ENCODE results near the gene TMSB4X. TPM values are rescaled to one million over a fixed set of nuclear protein-coding genes. Genes with fewer than 3 reads are reported as not detected.
"Not testable (repeated sequence)": the region's sequence is repeated elsewhere in the genome, so short reads cannot be mapped to it uniquely, and the experiment has no call there.

Gene TMSB4X
- total RNA-seq, 1 donor from 2014 or later = 2,924 TPM

- H3K4me3 Mint-ChIP-seq (ENCODE audit: unreplicated experiment) = no peak overlapping the region
- no peak for TF ChIP-seq CTCF (IDR thresholded peaks at IDR 0.05)
- peaks cover 54% of the 10 kb centered on the region for H3K4me1 Mint-ChIP-seq (ENCODE audit: unreplicated experiment)
- DNase-seq (ENCODE audit: extremely low spot score, unreplicated experiment) = no peak
- H3K36me3 Mint-ChIP-seq (ENCODE audit: unreplicated experiment) = no peaks in the 10 kb centered on the region
- peaks cover 7% of the 10 kb centered on the region for H3K9me3 Mint-ChIP-seq (ENCODE audit: unreplicated experiment)
- no peak overlapping the region for H3K27ac Mint-ChIP-seq (ENCODE audit: unreplicated experiment)
- H3K27me3 Mint-ChIP-seq (ENCODE audit: unreplicated experiment) = no peaks in the 10 kb centered on the region
These were observed 35.6 kb downstream of the TMSB4X start for GRCh38 chrX:13010546-13010945.

GRCh38 chrX:13013363-13014110, 38.6 kb downstream of the TMSB4X start:
- no peaks in the 10 kb centered on the region for H3K27me3 Mint-ChIP-seq (ENCODE audit: unreplicated experiment)
- no peak for DNase-seq (ENCODE audit: extremely low spot score, unreplicated experiment)
- no peak overlapping the region for H3K4me3 Mint-ChIP-seq (ENCODE audit: unreplicated experiment)
- H3K36me3 Mint-ChIP-seq (ENCODE audit: unreplicated experiment) = no peaks in the 10 kb centered on the region
- H3K9me3 Mint-ChIP-seq (ENCODE audit: unreplicated experiment) = peaks cover 7% of the 10 kb centered on the region
- peaks cover 33% of the 10 kb centered on the region for H3K4me1 Mint-ChIP-seq (ENCODE audit: unreplicated experiment)
- no peak overlapping the region for H3K27ac Mint-ChIP-seq (ENCODE audit: unreplicated experiment)
- TF ChIP-seq CTCF (IDR thresholded peaks at IDR 0.05) = no peak

- Mint-ChIP-seq H3K4me1 (ENCODE audit: unreplicated experiment) (peaks cover 26% of the 10 kb centered on the region), H3K9me3 (ENCODE audit: unreplicated experiment) (peaks cover 7% of the 10 kb centered on the region), H3K4me3 (ENCODE audit: unreplicated experiment) (no peak overlapping the region), H3K27me3 (ENCODE audit: unreplicated experiment) (no peaks in the 10 kb centered on the region), H3K36me3 (ENCODE audit: unreplicated experiment) (no peaks in the 10 kb centered on the region), H3K27ac (ENCODE audit: unreplicated experiment) (no peak overlapping the region)
- no peak for DNase-seq (ENCODE audit: extremely low spot score, unreplicated experiment)
- no peak for TF ChIP-seq CTCF (IDR thresholded peaks at IDR 0.05)
These were observed 39.5 kb downstream of the TMSB4X start for GRCh38 chrX:13014111-13015096.

GRCh38 chrX:13015536-13016236, 40.8 kb downstream of the TMSB4X start:
- no peak for TF ChIP-seq CTCF (IDR thresholded peaks at IDR 0.05)
- H3K36me3 Mint-ChIP-seq (ENCODE audit: unreplicated experiment) = no peaks in the 10 kb centered on the region
- no peak overlapping the region for H3K4me3 Mint-ChIP-seq (ENCODE audit: unreplicated experiment)
- DNase-seq (ENCODE audit: extremely low spot score, unreplicated experiment) = no peak
- H3K4me1 Mint-ChIP-seq (ENCODE audit: unreplicated experiment) = peaks cover 26% of the 10 kb centered on the region
- H3K27ac Mint-ChIP-seq (ENCODE audit: unreplicated experiment) = no peak overlapping the region
- peaks cover 7% of the 10 kb centered on the region for H3K9me3 Mint-ChIP-seq (ENCODE audit: unreplicated experiment)
- H3K27me3 Mint-ChIP-seq (ENCODE audit: unreplicated experiment) = no peaks in the 10 kb centered on the region

GRCh38 chrX:13016731-13017130, 41.8 kb downstream of the TMSB4X start:
- not testable (repeated sequence) for H3K4me3 Mint-ChIP-seq (ENCODE audit: unreplicated experiment); H3K9me3 Mint-ChIP-seq (ENCODE audit: unreplicated experiment); H3K27ac Mint-ChIP-seq (ENCODE audit: unreplicated experiment)

More at GRCh38 chrX:13016731-13017130, 41.8 kb downstream of the TMSB4X start:
- peaks cover 35% of the 10 kb centered on the region for H3K4me1 Mint-ChIP-seq (ENCODE audit: unreplicated experiment)
- H3K36me3 Mint-ChIP-seq (ENCODE audit: unreplicated experiment); DNase-seq (ENCODE audit: extremely low spot score, unreplicated experiment); H3K27me3 Mint-ChIP-seq (ENCODE audit: unreplicated experiment): not testable (repeated sequence)

Data from osteocyte (in vitro differentiated cells).